Measurements from ENCODE around the gene BRK1.
A peak's percentile ranks its signal among the peaks of the same experiment; 100 is the strongest.
"Not testable (repeated sequence)": the region's sequence is repeated elsewhere in the genome, so short reads cannot be mapped to it uniquely, and the experiment has no call there.

BRK1 gene

GRCh38 chr3:10115326-10116137 lies at the start of gene BRK1:
TSS of gene BRK1 (plus strand) at chr3:10115675. CDS start at chr3:10115702, 27 bp downstream.
- peak; percentile 92 for DNase-seq (ENCODE audit: low read depth)

GRCh38 chr3:10070077-10070476 lies 45.4 kb upstream of the BRK1 start:
- DNase-seq (ENCODE audit: low read depth), result not testable (repeated sequence)

GRCh38 chr3:10074666-10075065 lies 40.8 kb upstream of the BRK1 start:
- no peak for DNase-seq (ENCODE audit: low read depth)

- no peak for DNase-seq (ENCODE audit: low read depth)
Observed at GRCh38 chr3:10081871-10082270, 33.6 kb upstream of the BRK1 start.

GRCh38 chr3:10085738-10086137 lies 29.7 kb upstream of the BRK1 start:
- DNase-seq (ENCODE audit: low read depth), result no peak

GRCh38 chr3:10088256-10088655 lies 27.2 kb upstream of the BRK1 start:
- DNase-seq (ENCODE audit: low read depth), result no peak

GRCh38 chr3:10090179-10090578 lies 25.3 kb upstream of the BRK1 start:
- DNase-seq (ENCODE audit: low read depth), result no peak

- not testable (repeated sequence) for DNase-seq (ENCODE audit: low read depth)
Observed at GRCh38 chr3:10090774-10091173, 24.7 kb upstream of the BRK1 start.

GRCh38 chr3:10091387-10091786 lies 24.1 kb upstream of the BRK1 start:
- DNase-seq (ENCODE audit: low read depth), result not testable (repeated sequence)

GRCh38 chr3:10093678-10094077 lies 21.8 kb upstream of the BRK1 start:
- no peak for DNase-seq (ENCODE audit: low read depth)

GRCh38 chr3:10099041-10099440 lies 16.4 kb upstream of the BRK1 start:
- no peak for DNase-seq (ENCODE audit: low read depth)

- no peak for DNase-seq (ENCODE audit: low read depth)
Observed at GRCh38 chr3:10106919-10107318, 8.6 kb upstream of the BRK1 start.

GRCh38 chr3:10108091-10108490 lies 7.4 kb upstream of the BRK1 start, which contains the start of gene FANCD2OS:
TSS of gene FANCD2OS (minus strand) at chr3:10108255. CDS start at chr3:10104774, 3,481 bp downstream.
- DNase-seq (ENCODE audit: low read depth), result no peak

- DNase-seq (ENCODE audit: low read depth), result no peak
Observed at GRCh38 chr3:10116138-10116460, 624 bp downstream of the BRK1 start.

GRCh38 chr3:10116928-10117327 lies 1.5 kb downstream of the BRK1 start:
- DNase-seq (ENCODE audit: low read depth), result no peak

- no peak for DNase-seq (ENCODE audit: low read depth)
Observed at GRCh38 chr3:10119376-10119775, 3.9 kb downstream of the BRK1 start.

GRCh38 chr3:10121064-10121463 lies 5.6 kb downstream of the BRK1 start:
- no peak for DNase-seq (ENCODE audit: low read depth)

GRCh38 chr3:10122724-10123123 lies 7.2 kb downstream of the BRK1 start:
- no peak for DNase-seq (ENCODE audit: low read depth)

- not testable (repeated sequence) for DNase-seq (ENCODE audit: low read depth)
Observed at GRCh38 chr3:10135872-10136271, 20.4 kb downstream of the BRK1 start.

GRCh38 chr3:10136426-10137005 lies 21.0 kb downstream of the BRK1 start:
- no peak for DNase-seq (ENCODE audit: low read depth)

- DNase-seq (ENCODE audit: low read depth), result no peak
Observed at GRCh38 chr3:10137178-10137577, 21.7 kb downstream of the BRK1 start.

GRCh38 chr3:10140996-10141546 lies 25.6 kb downstream of the BRK1 start:
- DNase-seq (ENCODE audit: low read depth), result no peak

Data from activated T-cell treated with anti-CD3 and anti-CD28 coated beads for 48 hours (primary cell).